Astrocyte (in vitro differentiated cells and primary cell): Measurements from ENCODE around the gene FOXO6.

Experiments
- CTCF ChIP-seq: IDR thresholded peaks from 2 replicates; pipeline ENCODE4 v1.5.1; 2011; ENCODE audit warnings: low read depth, mild to moderate bottlenecking, inconsistent platforms, low read length, moderate library complexity; ENCODE audit not compliant: insufficient read depth
- EZH2 ChIP-seq: IDR thresholded peaks from 2 replicates; pipeline ENCODE4 v1.6.1; 2012; ENCODE audit warnings: mild to moderate bottlenecking, low read length, inconsistent platforms; ENCODE audit not compliant: insufficient read depth

GRCh38 chr1:41385398-41386195, 24.4 kb downstream of the FOXO6 start:
- TF ChIP-seq CTCF = no peak
- no peak for TF ChIP-seq EZH2
